ENCODE data around the gene TRANK1.
A peak's percentile ranks its signal among the peaks of the same experiment; 100 is the strongest.
"Not testable (repeated sequence)": the region's sequence is repeated elsewhere in the genome, so short reads cannot be mapped to it uniquely, and the experiment has no call there.

TRANK1 gene

DNA sequence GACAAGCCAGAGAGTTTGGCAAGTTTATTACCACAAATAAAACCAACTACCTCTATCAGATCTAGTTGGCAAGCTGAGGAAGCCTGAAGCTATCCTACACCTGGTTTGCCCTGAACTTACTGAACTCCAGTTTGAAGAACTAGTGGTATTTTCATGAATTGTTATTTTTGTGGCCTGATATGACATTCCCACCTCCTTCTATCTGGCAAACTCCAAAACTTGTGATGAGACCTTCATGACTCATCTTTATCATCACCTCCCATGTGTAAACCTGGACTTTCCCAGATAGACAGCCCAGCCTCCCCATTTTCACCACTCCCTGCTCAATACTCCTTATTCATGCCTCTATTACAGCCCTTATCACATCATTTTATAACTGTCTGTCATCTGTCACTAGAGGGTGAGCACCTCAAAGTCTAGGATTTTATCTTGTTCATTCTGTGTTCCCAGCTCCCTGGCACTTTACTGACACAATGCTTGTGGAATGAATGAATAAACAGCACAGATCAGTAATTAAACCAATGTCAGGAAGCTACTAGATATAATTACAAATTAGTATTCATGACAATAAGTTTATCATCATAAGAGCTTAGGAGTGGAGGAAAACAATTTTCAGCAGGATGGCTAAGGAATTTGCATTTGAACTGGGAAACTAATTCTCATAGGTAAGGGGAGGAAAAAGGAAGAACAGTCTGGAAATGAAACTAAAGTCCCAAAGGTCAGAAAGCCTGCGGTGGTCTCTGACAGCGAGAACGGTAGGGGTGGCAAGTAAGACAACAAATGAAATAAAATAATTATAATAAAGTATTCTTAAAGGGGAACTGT is 13.2 kb upstream of the TRANK1 start:
- DNase-seq: no peak

DNA sequence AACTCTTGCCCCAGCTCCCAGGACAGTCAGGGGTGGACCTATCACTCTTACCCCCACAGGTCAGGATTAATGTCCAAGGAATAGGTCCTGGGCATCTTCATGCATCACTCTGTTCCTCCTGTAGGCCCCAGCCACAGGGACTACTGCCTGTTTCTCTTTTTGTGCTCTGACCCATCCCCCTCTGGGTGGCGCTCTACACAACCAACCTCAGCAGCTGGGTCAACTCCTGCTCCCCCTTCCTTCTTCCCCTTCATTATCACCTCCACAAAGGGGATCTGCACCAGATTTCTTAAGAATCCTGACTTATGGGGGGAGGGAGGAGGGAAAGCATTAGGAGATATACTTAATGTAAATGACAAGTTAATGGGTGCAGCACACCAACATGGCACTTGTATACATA is 12.2 kb upstream of the TRANK1 start:
- no peak for DNase-seq

DNA sequence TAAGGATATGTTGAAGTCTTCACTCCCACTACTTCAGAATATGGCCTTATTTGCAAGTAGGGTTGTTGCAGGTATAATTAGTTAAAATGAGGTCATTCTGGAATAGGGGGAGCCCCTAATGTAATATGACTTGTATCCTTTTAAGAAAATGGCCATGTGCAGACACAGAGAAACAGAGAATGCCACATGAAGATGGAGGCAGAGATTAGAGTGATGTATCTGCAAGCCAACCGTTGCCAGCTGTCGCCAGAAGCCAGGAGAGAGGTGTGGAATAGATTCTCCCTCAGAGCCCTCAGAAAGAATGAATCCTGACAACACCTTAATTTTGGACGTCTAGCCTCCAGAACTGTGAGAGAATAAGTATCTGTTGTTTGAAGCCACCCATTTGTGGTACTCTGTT is 11.3 kb upstream of the TRANK1 start:
- DNase-seq: no peak

- no peak for DNase-seq
Measured at GRCh38 chr3:36954452-36955134, 9.7 kb upstream of the TRANK1 start.

DNA sequence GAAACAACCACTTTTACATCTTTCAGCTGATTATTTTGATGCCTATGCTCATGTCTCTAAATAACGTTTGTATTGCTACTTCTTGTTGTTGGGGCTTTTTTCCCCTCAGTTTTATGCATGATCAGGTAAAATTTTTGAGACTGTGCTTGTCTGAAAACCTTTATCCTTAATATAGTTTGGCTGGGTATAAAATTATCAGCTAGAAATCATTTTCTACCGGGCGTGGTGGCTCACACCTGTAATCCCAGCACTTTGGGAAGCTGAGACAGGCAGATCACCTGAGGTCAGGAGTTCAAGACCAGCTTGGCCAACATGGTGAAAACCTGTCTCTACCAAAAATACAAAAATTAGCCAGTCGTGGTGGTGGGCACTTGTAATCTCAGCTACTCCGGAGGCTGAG is 3.0 kb upstream of the TRANK1 start:
- not testable (repeated sequence) for DNase-seq

DNA sequence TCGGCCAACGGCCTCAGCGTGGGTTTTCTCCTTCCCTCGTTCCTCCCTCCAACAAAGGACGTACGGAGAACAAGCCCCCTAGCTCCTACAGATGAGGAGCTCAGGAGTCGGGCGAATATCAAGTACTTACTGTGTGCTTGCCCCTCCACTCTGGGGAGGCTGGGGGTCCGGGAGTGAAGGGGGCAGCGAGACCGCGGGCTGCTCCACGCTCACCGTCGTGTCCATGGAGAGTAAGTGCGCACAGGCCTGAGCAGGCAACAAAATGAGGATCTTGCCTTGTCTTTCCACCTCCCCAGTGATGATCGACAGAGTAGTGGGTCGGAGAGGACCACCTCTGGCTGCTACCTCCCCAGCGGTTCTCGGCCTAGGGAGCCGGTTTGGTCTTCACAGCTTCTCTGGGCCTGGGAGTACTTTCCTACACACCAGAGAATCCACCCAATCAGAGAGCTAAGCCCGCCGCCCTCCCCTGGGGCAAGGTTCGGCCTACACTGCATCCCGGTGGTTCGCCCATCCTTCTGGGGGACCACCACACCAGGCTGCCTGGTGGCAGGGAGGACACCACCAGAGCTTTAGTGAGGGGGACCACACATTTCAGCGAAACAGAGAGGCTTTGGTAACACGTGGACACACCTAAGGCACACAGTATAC is 603 bp upstream of the TRANK1 start:
- DNase-seq: no peak

DNA sequence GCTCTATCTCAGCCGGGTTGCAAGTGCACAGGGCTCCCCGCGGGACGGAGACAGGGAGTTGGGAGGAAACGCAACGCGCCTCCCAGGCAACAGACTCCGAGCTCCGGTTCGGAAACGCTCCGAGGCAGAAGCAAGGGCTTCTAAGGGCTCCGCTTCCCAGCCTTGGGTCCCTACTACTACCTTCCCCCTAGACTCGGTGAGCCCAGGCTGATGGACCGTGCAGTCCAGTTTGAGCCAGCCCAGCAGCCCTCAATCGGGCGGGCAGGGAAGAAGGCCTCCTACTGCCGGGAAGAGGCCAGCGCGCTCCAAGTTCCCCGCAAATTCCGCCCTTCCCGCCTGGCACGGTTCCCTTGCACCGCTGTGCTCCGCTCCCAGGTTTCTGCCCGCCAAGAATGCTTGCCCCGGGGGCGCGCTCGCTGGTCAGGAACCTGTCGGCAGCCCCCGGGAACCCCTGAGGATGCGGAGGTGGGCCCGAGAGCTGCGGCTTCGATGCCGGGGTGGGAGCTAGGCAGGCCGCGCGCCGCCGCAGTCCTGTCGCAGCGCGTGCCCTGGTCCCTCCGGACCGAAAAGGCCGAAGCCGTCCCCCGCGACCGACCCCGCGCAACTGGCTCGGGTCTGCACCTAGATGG is 728 bp downstream of the TRANK1 start:
- DNase-seq: peak in 45 of 51 donors; percentile 4 to 71 (median 34)

DNA sequence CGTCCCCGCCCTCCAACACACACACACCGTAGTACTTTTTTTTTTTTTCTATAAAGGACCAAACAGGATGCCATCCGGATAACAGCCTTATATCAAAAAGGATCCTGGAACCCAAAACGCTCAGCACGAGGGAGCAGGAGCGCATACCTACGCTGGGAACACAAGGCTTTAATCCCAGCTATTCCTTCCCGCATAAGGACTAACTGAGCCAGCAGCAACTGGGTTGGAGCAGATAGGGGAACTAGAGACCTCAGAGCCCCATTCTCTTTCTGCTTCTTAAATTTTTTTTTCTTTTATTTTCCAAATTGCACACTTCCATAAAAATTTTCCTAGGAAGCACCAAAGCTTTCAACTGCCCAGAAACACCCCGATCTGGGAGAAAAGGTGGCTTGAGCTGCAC is 1.3 kb downstream of the TRANK1 start:
- no peak for DNase-seq

DNA sequence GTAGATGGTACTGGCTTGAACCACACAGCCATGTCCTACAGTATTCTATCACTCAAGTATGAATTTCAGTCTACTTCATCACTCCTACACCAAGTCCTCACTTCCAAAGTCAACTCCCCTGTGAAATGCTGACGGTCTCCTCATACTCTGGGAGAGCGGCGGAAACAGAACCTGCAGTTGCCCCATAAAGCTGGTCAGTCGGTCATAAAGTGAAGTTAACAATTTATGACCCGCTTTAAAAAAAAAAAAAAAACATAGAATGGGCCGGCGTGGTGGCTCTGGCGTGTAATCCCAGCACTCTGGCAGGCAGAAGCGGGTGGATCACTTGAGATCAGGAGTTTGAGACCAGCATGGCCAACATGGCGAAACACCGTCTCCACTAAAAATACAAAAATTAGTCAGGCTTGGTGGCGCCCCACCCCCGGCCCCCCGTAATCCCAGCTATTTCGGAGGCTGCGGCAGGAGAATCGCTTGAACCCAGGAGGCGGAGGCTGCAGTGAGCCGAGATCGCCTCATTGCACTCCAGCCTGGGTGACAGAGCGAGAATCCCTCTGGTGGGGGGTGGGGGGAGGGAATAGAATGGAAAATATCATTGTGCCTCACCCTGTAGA is 2.1 kb downstream of the TRANK1 start:
- no peak for DNase-seq

- DNase-seq: no peak
Measured at GRCh38 chr3:36941658-36942057, 3.2 kb downstream of the TRANK1 start.

- DNase-seq: no peak
Measured at GRCh38 chr3:36941162-36941561, 3.7 kb downstream of the TRANK1 start.

DNA sequence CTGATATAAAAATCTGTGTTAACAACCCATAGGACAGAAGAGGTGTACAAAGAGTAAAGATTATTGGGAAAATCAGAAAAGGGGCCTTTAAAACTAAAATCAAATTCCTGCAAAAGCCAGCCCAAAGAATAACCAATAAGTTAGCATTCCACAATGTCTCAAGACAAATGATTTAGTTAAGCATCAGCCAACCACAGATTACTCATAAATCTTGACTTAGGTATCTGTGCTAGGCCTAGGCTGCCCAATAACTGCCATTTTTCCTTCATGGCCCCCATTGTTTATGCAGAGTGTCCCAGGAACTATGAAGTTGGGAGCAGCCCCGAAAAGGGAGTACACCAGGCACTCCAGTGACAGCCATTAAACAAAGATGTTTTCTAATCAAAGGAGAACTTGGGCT is 7.4 kb downstream of the TRANK1 start:
- DNase-seq: no peak

GRCh38 chr3:36933540-36934296 is 11.1 kb downstream of the TRANK1 start:
- no peak for DNase-seq

GRCh38 chr3:36931424-36931823 is 13.4 kb downstream of the TRANK1 start:
- not testable (repeated sequence) for DNase-seq

DNA sequence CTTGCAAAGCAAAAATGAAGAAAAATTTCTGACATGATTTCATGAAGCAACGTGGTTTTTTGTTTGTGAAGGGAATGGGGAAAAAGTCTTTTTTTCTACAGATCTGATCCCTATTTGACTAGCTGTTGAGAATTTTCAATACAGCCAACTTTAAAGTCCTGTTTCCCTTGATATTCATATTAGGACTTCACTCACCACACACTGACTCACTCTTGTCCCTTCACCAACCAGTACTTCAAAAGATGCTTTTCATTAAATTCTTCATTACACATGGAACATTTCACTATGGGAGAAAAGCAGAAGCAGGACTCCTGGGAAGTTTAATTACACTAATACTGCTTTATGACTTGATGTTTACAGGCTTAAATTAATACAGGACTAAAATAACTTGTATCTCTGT is 16.6 kb downstream of the TRANK1 start:
- DNase-seq: no peak

GRCh38 chr3:36926292-36926897 is 18.5 kb downstream of the TRANK1 start:
- no peak for DNase-seq

- DNase-seq: no peak
Measured at GRCh38 chr3:36924744-36925521, 19.9 kb downstream of the TRANK1 start.

DNA sequence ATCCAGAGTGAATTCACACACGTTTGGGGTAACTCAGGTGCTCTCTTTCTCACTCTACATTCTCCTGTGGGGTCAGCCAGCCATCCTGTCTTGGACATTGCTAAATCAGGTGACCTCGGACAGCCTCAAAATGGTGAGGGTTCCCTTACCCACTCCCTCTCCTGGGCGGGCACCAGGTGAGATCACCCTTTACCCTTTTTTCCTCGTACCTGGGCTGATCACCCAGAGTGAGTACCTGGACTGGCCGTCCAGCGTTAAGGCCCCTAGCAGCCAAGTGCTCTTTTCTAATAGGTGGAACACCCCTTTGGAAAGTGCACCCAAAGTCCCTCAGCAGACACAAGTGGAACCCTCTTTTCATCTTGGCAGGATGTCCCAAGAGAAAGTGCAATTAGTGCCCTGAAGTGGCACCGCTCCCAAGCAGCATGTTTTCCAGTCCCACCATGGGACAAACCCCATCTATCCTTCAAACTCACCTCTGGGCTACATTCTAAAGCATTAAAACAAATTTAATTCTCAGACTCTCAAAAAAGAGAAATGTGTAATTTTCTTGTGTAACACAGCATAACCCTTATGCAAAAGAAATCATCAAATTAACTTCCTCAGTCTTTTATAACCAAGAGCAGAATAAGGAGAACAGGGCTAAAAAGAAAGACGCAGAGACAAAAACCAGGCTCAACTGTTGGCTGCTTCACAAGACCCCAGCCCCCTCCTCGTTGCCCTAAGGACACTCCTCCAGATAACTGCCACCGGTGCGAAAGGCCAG is 20.7 kb downstream of the TRANK1 start:
- no peak for DNase-seq

DNA sequence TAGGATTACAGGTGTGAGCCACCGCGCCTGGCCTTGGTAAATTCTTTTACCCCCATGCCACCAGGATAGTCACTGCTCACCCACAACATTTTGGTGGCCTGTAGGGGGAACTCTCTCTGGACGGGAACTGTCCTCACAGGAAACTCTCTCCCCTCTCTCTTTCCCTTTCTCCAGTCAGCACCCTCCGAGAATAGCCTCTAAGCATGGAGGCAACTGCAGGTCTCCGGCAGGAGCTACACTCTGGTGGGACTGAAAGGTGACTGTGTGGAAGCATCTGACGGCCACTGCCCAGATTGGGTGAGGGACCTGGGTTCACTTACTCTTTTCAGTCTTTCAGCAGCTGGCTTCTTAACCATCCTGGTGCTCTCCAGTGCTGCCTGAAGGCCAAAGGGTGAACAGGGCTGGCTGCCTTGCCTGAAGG is 21.3 kb downstream of the TRANK1 start:
- DNase-seq: no peak

Data from hypothalamus (tissue), 51 donors.